T-helper 1 cell (primary cell): ENCODE results near the gene PTPN21.
"Not testable (repeated sequence)": the region's sequence is repeated elsewhere in the genome, so short reads cannot be mapped to it uniquely, and the experiment has no call there.

Source experiments
- DNase-seq, 5 donors: peaks; one replicate each; pipeline ENCODE4 v3.0.0-alpha.2; 2012 to 2020

The PTPN21 gene

DNA sequence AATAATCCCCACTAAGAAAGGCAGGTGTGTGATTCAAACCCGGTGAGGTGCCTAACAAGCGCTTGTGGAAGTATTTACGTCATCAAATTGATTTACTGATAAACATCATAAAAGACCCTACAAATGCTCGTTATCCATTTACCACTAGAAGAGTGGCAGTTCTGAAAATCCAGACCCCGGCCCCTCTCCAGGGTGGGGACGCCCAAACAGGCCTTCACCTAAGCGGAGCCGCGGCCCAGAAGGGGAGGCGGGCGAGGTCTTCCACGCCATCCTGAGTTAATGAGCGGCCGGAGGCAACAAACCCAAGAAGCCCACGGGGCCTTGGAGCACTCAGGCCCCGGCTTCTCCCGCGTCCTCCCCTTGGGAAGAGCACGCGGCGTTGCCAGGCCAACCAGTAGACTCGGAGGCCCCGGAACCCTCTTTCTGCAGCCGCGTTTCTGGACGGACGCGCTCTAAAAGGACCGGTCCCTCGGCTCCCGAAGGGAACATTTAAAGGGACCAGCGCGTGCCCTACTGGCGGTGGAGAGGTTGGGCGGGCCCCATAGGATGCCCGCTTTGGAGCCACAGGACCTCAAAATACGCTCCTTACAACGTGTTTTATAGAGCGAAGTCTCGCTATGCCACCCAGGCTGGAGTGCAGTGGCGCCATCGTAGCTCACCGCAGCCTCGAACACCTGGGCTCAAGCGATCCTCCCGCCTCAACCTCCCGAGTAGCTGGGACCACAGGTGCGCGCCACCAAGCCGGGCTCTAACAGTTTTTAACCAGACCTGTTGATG is 3.5 kb downstream of the PTPN21 start:
- peak in 1 of 5 donors; percentile 50 for DNase-seq

DNA sequence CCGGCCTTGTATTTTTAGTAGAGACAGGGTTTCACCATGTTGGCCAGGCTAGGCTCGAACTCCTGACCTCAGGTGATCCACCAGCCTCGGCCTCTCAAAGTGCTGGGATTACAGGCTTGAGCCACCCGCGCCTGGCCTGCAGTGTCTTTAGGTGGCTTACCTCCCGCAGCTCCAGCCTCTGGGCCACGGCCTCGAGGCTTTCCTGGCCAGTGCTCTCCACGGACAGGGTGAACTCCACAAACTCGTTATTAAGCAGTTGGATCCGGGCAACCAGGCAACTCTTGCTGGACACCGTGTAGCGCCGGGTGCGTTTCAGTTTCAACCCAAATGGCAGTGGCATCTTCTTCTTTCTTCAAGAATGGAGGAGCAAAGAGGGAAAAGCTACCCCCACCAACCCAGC is 4.7 kb downstream of the PTPN21 start:
- DNase-seq: no peak

DNA sequence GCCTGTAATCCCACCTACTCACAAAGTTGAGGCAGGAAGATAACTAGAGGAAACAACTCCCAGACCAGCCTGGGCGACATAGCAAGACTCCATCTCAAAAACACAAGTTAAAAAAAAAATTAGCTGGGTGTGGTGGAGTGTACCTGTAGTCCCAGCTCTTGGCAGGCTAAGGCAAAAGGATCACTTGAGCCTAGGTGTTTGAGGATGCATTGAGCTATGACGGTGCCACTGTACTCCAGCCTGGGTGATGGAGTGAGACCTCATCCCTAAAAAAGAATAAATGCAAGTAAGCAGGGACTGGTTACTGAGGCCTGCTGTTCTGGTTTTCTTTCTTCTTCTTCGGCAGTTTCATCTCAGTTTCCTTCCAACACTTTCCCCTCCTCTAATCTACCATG is 7.4 kb downstream of the PTPN21 start:
- DNase-seq: no peak

DNA sequence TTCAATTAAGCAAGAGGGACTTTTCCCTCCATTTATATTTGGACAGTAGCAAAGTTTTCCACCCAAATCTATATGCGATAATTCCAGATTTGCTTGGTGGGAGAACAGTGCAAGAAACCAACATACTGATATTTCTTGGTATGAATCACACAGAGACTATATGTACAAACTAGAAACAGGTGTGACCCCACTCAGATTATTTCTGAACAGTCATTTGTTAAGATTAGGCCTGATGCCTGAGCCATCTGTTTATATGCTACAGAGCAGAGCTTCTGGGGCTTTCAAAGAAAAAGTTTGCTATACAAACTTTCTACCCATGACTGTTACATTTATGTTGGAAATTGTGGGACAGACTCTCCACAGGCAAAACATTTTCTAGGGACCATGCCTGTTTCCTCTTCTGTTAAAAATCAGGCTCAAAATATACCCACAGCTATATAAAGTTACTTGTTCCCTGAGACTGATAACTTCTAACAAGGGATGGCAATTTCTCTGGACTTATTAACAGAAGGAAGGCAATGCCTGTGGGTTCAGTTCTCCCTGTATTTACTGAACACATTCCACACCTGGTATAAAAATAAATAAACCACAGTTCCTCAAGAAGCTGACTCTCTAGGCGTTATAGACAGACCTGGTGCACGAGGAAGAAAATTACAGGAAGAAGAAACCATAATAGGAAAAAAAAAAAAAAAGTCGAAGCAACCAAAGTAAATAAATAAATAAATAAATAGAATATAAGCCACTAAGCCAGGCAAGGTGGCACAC is 8.0 kb downstream of the PTPN21 start:
- DNase-seq: no peak

DNA sequence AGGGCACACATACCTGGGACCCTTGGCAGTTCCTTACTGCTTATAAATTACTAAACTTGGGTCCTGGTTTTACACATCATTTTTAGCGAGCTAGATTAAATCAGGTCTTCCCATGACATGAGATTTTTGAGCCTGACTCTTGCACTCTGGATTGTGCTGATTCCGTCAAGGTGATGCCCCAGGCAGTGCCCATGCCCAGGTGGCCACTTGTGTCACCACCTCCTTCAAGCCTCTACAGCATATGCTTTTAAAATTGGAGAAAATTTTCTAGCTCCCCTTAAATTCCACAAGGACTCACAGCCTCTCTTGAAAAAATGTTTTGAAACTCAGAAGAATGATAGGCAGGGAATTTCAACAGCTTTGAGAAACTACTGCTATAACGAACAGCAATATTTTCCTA is 9.6 kb downstream of the PTPN21 start:
- DNase-seq: no peak

DNA sequence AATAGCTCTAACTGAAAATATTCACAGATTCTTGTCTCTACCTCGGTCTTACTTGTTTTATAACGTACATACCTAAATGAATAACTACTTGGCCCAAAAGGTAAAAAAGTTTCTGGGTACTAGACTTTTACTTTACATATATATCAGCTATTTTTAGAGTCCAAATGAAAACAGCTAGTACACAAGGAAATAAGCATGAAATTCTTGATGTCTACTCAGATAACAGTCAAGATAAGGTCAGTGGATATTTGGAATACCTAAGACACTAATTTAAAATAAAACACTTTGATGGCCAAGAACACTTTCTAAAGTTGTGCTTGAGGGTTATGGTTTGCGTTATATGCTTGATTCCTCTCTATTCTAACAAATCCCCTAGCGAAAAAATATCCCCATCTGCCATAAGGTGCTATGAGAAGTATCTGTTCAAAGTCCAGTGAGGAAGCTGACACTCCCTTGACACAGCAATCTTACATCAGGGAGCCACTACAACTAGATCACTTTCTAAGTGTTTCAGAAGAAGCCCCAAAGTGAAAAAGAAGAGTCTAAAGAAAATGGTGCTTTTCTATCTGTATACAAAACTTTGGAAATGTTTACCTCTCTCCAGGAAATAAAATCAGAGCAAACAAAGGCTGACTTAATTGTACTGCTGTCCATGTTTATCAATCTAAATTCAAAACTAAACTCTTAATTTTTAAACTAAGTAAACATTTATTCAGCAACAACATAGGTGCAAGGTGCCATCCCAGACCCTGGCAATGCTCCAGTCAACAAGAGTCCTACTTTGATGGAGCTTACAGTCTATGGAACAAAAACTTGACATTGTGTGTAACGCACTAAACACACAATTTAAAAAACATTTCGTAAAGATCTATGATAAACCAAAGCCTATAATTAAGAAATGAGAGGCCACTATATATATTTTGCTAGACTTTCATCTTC is 11.7 kb downstream of the PTPN21 start:
- DNase-seq: no peak

DNA sequence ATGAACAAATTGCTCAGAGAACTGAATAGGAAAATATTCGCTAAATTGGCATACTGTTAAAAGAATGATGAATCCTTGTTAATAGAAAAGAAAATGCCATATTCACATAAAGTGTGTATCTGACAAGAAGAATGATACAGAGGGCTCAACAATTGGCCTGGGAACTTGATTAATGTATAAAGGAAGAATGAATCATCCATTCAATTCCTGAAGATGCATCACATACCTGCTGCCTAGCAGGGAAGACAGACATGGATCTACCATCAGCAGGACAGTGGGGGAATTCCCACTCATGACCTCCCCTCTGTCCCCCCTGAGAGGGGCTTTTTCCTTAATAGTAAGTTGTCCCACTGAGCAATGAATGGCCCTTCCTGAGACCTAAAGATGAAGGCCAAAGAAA is 13.5 kb downstream of the PTPN21 start:
- no peak for DNase-seq

DNA sequence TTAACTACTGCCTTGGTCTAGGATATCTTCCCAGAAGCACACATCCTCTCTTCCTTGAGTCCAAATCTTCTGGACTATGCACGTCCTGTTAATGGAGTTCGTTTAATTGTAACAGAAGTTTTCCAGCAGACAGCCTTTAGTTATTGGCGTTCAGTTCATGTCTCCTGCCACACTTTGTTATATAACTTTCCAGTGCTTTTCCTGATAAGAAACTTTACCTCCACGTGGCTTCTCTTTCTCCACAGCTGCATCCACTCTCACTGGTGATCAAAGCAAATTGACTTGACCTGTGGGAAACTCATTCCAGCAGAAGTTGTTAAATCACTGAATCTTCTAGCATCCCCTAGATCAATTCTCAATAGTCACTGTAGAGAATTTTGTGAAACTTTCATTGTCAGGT is 19.0 kb downstream of the PTPN21 start:
- no peak for DNase-seq

DNA sequence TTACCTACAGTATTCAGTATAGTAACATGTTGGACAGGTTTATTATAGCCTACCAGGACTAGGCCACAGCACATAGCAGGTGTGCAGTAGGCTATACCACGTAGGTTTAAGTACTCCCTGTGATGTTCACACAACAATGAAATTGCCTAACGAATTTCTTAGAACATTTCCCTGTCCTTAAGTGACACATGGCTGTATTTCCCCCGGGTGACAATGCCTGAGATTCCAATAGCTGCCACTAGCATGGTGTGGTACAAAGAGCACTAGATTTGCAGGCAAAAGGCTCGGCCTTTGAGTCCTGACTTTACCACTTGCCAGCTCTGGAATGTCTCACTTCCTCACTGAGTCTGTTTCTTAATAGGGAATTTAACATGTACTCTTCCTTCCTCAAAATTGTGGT is 19.7 kb downstream of the PTPN21 start:
- DNase-seq: no peak

DNA sequence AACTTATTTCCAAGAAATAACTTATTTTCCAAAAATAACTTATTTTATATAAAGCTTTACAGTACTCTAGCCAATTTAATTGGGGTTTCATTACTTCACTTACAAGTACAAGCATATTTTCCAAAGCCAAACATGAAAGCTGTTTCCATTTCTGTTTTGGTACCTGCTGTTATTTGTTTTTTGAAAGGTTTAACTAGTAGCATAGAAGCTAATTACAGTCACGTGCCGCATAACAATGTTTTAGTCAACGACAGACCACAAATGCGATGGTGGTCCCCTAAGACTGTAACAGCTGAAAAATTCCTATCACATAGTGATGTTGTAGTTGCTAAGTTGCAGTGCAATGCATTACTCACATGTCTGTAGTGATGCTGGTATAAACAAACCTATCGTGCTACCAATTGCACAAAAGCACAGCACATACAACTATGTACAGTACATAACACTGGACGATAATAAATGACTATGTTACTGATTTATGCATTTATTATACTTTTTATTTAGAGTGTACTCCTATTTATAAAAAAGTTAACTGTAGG is 21.7 kb downstream of the PTPN21 start:
- DNase-seq: no peak

DNA sequence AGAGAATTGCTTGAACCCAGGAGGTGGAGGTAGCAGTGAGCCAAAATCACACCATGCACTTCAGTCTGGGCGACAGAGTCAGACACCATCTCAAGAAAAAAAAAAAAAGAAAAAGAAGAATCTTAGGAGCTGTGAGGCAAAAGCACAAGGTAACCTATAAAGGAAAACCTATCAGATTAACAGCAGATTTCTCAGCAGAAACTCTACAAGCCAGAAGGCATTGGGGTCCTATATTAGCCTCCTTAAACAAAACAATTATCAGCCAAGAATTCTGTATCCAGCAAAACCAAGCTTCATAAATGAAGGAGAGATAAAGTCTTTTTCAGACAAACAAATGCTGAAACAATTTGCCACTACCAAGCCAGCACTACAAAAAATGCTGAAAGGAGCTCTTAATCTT is 24.9 kb downstream of the PTPN21 start:
- DNase-seq: not testable (repeated sequence)

DNA sequence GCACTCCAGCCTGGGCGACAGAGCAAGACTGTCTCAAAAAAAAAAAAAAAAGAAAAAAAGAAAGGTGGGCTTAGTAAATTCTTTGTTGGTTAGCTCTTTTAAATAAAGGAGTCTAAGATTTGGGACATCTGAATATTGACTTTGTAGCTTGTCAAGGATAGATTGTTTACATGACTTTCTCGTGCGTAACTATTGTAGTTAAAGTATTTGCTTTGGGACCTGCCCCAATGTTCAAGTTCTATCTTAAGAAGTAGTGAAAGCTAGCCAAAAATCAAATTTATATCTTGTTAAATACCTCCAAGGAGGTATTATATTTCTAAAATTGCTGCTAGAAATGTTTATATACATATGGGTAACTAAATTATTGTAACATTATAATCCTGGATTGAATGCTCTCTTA is 32.4 kb downstream of the PTPN21 start:
- no peak for DNase-seq

DNA sequence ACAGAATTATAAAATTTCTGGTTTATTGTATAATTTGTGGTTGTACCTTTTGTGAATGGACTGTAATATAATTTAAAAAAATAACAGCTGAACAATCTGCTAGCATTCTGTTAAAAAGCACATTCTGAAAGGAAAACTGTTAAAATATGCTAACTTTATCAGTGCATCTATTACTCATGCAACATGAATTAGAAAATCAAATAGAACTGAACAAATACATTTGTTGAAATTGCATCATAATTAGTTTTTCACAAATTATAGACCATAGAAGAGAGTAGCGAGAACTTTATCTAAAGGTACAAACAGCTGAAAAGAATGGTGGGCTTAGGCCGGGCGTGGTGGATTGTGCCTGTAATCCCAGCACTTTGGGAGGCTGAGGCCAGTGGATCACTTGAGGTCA is 33.0 kb downstream of the PTPN21 start:
- no peak for DNase-seq

DNA sequence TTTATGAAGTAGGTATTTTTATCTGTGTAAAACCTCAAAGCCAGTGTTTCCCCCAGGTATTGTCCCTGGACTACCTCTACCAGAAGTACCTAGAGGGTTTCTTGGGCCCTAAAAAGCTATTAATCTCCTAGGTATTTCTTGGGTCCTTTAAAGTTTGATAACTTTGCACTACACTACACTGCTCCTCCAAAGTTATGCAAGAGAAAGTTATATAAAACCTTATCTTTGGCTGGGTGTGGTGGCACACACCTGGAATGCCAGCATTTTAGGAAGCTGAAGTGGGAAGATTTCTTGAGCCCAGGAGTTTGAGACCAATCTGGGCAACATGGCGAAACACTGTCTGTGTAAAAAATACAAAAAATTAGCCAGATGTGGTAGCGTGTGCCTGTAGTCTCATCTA is 34.9 kb downstream of the PTPN21 start:
- no peak for DNase-seq

DNA sequence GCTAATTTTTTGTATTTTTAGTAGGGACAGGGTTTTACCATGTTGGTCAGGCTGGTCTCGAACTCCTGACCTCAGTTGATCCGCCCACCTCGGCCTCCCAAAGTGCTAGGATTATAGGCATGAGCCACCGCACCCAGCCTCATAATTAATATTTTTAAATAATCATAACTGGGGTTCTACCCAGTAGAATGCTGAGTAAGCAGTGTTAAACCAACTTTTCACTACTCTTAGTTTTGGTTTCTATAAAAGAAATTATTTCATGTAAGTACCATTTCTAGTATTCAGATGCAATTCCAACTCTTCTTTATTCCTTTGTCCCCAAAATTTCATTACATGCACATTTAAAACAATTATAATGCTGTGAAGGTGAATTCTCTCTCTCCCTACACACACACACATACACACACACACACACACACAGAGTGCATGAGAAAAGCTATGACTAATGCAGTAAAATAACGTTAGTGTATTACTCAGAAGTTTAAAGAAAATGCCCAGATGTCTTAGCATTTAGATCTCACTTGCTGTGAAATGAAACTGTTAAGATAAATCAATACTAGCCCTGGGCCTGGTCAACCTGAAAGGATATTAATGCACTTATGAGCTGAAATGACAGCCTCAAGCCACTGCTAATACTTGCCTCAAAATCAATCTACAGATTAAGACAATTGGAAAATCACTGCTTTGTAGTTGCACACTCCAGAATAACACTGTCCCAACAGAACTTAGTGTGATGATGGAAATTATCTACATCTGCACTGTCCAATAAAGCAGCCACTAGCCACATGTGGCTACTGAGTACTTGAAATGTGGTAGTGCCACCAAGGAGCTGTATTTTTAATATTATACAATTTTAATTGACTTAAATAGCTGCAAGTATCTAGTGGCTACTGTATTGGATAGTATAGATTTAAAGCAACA is 36.0 kb downstream of the PTPN21 start:
- DNase-seq: no peak

DNA sequence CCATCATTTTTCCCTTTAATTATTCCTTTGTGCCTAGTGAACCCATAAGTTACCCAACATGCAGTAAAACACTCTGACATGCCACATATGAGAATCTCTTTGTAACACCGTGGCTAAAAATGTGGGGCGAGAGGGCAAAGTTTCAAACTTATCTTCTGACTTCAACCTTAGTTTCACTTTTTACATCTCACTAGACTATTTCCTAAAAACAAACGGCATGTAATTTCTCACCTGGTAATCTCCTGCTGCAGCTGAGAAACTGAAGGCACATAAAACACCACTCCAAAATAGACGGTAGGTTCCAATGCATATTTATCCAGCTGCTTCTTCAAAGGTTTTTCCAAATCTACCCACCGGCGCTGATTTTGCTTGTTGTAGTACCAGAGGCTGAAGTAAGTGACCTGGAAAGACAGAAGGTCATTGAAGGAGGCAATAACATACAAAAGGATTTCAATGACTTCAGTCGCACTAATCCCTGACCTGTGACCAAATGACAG is 37.9 kb downstream of the PTPN21 start:
- DNase-seq: no peak

DNA sequence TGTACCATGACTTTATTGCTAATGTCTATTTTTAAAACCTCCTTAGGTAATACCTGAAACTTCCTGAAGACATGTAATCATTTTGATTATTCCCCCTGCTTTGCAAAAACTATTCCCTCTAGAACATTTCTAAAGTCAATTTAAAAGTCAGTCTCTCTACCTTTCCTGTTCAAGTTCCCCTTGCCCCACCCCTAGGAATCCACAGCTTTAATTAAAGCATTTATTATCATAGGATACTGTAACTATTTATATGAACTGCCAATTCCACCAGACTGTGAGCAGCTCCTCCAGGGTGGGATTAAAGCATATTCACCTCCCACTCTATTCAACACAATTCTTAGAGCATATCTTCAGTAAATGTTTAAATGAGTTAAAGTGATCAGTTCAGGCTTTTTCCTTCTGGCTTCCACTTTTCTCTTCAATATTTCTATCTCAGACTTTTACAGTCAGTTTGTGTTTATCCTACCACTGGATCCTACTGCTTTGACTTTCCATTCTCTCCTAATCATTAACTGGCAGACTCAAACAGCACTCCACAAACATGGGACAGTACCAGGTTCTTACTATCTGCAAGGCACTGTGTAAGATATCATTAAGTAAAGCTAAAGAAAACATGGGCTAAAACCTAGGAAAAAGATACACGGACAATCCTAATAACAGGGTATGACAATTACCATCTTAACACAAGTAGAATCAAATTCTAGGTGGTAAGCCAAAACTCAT is 39.1 kb downstream of the PTPN21 start:
- DNase-seq: no peak

DNA sequence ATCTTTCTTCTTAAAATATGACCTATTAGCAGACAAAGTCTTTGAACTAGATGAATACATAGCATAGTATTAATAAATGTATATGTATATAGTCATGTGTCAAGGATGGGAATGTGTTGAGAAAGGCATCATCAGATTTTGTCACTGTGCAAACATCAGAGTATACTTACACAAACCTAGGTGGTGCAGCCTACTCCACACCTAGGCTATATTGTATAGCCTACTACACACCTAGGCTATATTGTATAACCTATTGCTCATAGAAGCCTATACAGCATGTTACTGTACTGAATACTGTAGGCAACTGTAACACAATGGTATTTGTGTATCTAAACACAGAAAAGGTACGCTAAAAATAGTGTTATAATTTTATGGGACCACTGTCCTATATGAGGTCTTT is 47.6 kb downstream of the PTPN21 start:
- DNase-seq: no peak

DNA sequence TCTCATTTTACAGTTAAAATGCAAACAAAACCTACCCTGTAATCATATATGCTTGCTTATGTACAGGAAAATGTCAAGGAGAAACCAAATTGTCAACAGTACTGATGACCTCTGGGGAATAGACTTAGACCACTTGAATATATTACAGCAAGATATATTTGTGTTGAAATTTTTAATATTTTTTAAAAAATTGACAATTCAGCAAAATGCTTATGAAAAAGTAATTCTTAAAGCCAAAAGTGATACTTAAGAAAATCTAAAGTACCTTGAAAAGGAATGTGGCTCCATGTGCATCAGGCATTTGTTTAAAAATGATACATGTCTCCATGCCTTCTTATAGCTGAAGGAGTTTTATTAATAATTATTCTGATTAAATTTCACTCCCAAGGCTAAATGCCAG is 49.2 kb downstream of the PTPN21 start:
- no peak for DNase-seq

DNA sequence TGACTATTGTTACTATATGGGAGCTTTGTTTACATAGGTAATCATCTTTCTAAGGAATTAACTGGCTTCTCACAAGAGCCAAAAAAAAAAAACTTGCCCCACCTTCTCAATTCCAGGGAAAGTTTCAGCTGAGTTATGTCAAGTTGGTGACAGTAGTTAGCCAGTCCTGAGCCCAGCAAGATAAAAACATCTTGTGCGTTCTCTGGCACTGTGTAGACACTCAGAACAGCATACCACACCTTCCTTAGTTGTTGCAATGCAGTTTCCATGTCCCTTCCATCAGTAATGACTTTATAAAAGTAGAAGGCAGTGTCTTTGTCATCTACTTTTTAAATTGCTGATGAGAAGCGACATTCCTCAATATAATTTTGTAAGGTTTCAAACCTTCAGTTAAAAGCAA is 50.2 kb downstream of the PTPN21 start:
- DNase-seq: no peak
